ENCODE measurements around the gene CAPZA2.
"Not testable (repeated sequence)": the region's sequence is repeated elsewhere in the genome, so short reads cannot be mapped to it uniquely, and the experiment has no call there.

Gene CAPZA2

DNA sequence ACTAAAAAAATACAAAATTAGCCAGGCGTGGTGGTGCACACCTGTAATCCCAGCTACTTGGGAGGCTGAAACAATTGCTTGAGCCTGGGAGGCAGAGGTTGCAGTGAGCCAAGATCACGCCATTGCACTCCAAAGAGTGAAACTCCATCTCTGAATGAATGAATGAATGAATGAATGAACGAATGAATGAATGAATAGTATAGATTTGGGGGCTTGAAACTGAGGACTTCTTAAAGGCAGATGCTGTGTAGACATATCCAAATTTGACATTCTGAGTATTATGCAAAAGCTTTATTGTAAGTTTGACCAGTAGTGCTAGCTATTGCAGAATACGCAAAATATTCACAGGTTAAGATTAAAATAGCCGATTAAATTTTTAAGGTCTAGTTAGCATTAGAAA, 60.2 kb downstream of the CAPZA2 start:
- DNase-seq = no peak

DNA sequence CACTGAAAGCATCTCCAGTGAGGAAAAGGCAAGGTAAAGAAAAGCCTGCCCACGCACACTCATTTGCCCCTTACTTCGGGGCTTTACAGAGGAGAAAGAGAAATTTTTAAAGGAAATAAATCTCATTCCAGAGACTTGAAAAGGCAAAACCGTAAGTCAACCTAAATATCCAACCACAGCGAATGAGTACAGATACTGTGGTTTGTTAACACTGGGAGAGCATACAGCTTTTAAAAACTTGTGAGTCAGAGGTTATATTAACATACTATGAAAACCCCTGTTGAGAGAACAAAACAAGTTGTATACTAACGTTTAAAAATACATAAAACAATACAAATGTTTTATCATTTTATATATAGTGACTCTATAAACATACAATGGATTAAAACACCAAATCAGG, 62.4 kb downstream of the CAPZA2 start:
- no peak for DNase-seq

GRCh38 chr7:116929021-116929420, 66.6 kb downstream of the CAPZA2 start:
- DNase-seq = no peak

DNA sequence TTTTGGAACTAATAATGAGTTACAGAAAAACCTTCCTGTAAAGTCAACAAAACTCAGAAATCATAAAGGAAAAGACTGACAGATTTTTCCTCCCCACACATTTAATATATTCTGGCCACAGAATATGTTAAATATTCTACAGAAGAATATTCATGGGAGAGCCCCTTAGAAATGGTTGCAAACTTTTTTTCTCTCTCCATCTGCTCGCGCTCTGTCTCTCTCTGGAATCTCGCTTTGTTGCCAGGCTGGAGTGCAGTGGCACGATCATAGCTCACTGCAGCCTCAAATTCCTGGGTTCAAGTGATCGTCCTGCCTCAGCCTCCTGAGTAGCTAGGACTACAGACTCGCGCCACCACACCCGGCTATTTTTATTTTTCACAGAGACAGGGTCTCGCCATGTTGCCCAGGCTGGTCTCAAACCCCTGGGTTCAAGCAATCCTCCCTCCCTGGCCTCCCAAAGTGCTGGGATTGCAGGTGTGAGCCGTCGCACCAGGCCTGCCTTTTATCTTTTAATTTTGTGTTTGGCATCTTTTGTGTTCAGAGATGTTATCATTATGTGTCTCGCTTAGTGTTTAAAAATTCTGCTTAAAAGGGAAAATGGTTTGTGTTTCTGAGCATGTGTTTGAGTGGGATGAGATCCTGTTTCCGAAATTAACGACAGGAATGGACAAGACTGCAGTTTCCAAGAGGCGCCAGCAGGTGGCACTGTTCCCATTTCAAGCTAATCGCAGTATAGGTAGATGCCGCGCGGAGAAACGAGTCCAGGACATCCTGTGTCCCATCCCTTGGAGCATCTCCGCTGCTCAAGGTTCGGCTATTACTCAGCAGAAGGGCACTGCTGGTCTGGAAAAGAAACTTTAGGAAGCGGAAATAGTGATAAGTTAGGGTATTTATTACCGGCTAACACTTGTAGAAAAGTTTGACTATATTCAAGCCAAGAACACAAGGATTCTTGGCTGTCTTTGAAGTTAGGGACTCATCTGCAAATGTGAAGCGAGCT, 67.8 kb downstream of the CAPZA2 start:
- DNase-seq = peak; percentile 37

DNA sequence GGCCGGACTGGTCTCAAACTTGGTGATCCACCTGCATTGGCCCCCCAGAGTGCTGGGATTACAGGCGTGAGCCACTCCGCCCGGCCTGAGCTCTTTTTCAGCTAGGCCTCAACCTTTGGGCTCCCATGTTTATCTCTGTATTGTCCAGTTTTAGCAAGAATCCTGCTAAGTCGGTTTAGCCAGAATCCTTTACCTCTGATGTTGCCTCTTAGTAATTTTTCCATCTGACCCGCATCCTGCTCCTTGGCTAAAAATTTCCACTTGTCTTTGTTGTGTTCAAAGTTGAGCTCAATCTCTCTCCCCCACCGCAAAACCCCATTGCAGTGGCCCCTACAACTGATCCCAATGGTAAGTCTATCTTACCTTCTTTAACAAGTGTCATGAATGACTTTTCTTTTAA, 70.2 kb downstream of the CAPZA2 start:
- DNase-seq = no peak

GRCh38 chr7:116933465-116933864, 71.1 kb downstream of the CAPZA2 start:
- DNase-seq = no peak

- DNase-seq = no peak
Observed at GRCh38 chr7:116934580-116934979, 72.2 kb downstream of the CAPZA2 start.

- not testable (repeated sequence) for DNase-seq
Observed at GRCh38 chr7:116936844-116937243, 74.5 kb downstream of the CAPZA2 start.

DNA sequence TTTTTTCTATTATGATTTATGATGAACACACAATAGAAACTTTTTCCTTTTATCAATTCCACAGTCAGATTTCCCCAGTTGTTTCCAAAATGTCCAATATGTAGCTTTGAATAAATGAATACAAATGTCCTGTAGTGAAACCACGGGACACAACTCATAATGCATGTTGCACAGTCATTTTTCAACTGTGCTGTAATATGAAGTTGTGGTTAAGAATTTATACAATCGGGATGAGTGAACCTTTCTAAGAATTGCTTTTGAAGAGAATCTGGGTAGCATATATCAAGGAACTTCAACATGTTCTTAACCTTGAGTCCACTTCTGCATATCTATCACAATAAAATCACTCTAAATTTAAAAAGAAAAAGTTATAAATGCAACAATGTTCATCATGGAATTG, 76.3 kb downstream of the CAPZA2 start:
- no peak for DNase-seq

DNA sequence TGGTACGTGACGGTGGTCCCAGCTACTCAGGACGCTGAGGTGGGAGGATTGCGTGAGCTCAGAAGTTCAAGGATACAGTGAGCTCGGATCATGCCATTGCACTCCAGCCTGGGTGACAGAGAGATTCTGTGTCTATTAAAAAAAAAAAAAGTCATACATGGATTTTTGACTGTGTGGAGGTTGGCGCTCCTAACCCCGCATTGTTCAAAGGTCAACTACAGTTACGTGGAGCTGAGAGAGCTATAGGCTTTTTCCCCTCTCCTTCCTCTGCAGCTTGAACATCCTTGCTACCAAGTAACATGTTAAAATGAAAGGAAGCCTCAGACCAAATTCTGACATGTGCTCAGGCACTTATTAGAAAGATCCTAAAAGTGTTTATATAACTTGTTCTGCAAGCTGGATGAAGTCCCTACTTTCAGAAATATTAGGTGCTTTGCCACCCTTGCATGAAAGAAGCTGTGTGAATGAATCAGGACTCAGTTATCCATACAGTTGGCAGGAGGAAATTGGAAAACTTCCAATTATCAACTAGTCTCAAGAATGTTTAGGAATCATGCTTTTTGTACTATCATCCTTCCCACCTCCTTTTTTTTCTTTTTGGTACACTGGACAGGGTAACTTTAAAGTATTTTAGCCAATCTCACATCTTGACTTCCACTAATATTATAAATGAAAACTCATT, 78.4 kb downstream of the CAPZA2 start:
- DNase-seq = no peak

DNA sequence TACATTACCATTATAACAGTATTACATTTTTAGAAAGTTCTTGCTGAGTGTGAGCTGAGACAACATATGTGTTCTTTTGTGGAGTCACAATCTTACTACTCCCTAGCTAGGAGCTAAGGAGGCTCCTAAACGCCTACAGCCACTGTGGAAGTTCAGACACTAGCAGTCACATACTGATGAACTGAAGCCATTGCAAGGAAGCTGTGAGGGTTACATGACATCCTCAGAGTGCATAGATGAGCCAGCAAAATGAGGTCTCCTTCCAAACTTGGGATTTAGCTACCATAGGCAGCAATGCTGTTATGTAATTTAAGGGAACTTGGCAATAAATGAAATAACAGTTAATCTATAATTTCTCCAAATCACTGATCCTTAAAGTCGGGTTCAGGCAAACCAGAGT, 80.1 kb downstream of the CAPZA2 start:
- no peak for DNase-seq

DNA sequence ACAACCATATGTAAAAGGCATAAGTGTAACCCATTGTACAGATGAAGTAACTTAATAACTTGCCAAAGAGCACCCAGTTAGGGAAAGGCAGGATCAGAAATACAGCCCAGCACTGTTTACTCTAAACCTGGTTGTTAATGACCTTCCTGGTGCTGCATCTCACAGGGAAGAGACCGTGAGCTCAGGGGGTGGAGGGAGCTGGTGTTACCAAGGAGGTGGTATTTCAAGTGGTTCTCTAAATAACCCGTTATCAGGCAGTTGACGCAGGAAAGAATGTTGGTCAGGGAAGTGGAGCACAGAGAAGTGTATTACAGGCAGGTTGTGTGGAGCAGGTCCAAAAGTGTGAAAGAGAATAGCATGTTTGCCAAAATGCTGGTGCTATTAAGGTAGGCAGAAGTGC, 86.5 kb downstream of the CAPZA2 start:
- DNase-seq = no peak

- no peak for DNase-seq
Observed at GRCh38 chr7:116949941-116950801, 87.8 kb downstream of the CAPZA2 start.

DNA sequence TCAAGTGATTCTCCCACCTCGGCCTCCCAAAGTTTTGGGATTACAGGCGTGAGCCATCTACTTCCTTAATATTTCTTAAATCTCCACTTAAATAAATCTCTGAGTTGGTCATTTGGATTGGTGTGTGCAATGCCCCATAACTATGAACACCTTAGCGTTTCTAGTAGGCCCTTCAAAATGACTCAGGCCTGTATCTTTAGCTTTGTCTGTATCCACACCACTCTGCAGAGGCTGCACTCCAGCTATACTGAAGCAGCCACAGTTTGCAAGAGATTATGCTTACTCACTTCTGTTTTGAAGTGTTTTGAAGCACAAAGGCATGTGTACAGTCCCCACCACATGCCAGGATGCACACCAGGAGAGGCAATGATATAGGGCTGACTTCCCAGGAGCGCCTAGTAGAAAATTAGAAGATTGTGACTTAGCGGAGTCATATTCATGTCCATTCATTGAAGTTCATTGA, 88.5 kb downstream of the CAPZA2 start:
- no peak for DNase-seq

DNA sequence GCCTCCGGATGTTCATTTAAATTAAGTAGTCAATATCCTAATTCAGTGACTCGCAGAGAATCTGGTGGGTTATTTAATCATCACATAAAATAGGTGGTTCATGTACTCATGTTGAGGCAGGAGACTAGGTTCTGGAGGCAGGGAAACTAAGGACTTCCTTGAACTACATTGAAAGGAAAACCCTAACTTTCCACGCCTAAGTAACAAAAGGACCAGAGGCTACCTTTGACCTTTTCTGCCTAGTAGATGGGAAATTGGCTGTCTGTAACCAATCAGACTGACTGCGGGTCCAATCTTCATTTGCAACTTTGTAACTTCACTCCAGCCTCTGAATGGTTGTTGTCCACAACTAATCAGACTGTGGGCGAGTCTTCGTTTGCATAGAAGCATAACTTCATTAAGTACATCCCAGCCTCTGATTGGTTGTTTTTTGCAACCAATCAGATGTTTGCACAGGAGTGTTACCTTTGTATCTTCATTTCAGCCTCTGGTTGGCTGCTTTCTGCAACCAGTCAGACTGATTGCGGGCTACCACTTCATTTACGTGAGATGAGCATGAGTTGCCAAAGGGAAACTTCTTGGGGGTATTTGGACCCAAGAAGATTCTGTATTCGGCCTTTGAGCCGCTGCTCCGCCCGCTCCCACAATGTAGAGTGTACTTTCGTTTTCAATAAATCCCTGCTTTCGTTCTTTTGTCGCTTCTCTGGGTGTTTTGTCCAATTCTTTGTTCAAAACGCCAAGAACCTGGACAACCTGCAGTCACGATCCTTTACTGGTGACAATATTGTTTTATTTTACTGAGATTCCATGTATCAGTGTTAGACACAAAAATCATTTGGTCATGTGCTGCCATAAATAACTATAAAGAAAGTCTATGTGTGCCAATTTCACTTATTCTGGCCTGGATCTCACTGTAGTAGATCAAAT, 89.2 kb downstream of the CAPZA2 start:
- no peak for DNase-seq

GRCh38 chr7:116952635-116953371, 90.4 kb downstream of the CAPZA2 start:
- no peak for DNase-seq

DNA sequence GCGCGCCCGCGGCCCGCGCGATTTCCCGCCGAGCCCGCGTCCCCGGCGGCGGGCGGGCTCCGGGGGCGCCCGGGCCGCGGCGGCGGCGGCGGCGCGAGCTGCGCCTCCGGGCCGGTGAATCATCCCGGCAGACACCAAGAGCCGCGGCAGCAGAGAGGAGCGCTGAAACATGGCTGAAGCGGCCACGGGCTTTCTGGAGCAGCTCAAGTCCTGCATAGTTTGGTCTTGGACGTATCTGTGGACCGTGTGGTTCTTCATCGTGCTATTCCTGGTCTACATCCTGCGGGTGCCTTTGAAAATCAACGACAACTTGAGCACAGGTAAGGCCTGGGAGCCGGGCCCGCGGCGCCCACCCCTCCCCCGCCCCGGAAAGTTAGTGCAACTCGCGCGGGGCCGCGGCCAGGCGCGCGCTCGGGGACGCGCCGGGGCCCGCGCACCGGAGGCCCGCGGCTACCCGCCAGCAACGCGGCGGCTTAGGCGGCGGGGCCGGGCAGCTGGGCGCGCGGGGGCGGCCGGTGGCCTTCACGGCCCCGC, 91.1 kb downstream of the CAPZA2 start, which contains the start of gene ST7:
ST7 (plus strand) TSS at position 130 of the 534 bp plus-strand sequence; CDS start at position 170, 40 bp downstream.
- peak; percentile 28 for DNase-seq

DNA sequence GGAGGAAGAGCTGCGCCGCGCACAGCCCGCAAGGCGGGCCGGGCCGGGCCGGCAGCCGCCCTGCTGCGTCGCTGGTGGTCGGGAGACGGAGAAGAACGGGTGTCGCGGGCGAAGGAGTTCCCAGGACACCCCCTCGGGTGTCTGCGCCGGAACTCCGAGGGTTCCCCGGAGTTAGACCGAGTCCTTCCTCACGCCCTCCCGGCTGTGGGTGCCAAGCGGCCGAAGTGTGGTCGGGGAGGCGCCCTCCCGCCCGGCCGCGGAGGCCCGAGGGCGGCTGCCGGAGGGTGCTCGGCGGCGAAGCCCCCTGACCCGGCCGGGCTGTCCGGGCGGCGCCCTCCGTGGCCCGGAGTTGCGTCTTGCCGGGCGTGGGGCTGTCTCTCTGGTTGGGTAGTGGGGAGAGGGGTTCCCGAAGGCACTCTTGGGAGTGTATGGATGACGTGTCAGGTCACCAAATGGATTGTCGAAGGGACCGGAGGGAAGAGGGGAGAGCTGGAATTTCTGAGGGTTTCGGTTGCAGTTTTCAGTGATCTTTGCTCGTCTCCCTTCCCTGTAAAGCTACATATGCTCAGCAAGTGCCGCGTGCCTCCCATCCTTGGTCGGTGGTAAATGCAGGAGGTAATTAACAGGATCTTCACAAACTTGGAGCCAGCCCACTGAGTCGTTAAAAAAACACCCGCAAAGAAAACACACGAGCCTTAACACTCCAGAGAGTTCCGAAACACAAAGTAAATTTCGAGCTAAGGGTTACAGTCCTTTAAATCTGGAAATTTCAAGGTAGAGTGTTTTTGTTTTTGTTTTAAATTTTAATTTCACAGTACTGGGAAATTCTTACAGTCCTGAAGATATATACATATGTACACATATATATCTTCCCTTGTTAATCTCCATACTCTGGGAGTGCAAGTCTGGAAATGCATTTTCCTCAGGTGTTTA, 91.8 kb downstream of the CAPZA2 start:
- peak; percentile 15 for DNase-seq

DNA sequence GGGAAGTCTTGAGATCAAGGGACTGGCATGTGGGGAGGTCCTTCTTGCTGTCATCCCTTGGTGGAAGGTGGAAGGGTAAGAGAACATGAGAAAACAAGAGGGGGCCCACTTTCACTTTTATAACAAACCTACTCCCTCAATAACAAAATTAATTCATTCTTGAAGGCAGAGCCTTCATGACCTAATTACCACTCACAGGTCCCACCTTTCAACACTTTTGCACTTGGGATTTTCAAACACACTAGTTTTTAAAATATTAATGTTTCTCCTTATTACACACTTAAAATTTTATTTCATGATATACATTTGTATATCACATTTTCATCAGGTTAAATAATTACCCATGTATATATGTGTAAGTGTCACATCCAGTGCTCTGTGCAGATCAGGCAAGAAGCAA, 93.0 kb downstream of the CAPZA2 start:
- DNase-seq = no peak

All from 8988T (cell line).